Muscle of leg (tissue), 11 donors: Measurements from ENCODE around the gene NR1I2. TPM values are rescaled to one million over a fixed set of nuclear protein-coding genes. Genes with fewer than 3 reads are reported as not detected.
A peak's percentile ranks its signal among the peaks of the same experiment; 100 is the strongest.

Source experiments
- DNase-seq: peaks from one replicate; pipeline ENCODE4 v3.0.0; 2013
- H3K27ac ChIP-seq: one replicate; pipeline ENCODE4 v1.5.1; 2013; ENCODE audit warnings: mild to moderate bottlenecking, low read length, control low read depth
- H3K27me3 ChIP-seq: one replicate; pipeline ENCODE4 v1.6.1; 2013; ENCODE audit warnings: low read length; ENCODE audit not compliant: control insufficient read depth, insufficient read depth
- H3K36me3 ChIP-seq: one replicate; pipeline ENCODE4 v1.6.1; 2013; ENCODE audit warnings: low read length; ENCODE audit not compliant: control insufficient read depth, insufficient read depth
- H3K4me1 ChIP-seq: one replicate; pipeline ENCODE4 v1.6.1; 2013; ENCODE audit warnings: low read length; ENCODE audit not compliant: control insufficient read depth, insufficient read depth
- H3K4me3 ChIP-seq: one replicate; pipeline ENCODE4 v1.5.1; 2013; ENCODE audit warnings: low read length, control low read depth
- H3K9me3 ChIP-seq: replicated peaks from 2 replicates; pipeline ENCODE4 v1.6.1; 2013; ENCODE audit warnings: low read depth, low read length; ENCODE audit not compliant: control insufficient read depth
- WGBS: methylation state at CpG from one replicate; pipeline ENCODE4 v1.1.5; 2013; ENCODE audit warnings: missing lambda C conversion rate; ENCODE audit not compliant: insufficient coverage; 5-methylcytosine and 5-hydroxymethylcytosine counted together
- polyA plus RNA-seq, 8 donors: library from polyadenylated mRNA; unstranded; fragments of 120-200 nt; gene quantifications; one replicate each; pipeline versions ENCODE4 v1.2.1 to v1.2.3, GENCODE V29; 2013; ENCODE audit warnings: inconsistent platforms in 1 of 8, low replicate concordance in 1 of 8; ENCODE audit not compliant: insufficient read length in 8 of 8, insufficient read depth in 1 of 8
- total RNA-seq: library from RNA; stranded (reverse); fragments of 120-200 nt; gene quantifications from one replicate; pipeline ENCODE4 v1.2.4, GENCODE V29; 2013

Gene NR1I2
- total and polyA plus RNA-seq, 9 donors: 0.19 to 1.9 (median 0.33) TPM

- Histone ChIP-seq H3K27ac (no peak overlapping the region), H3K9me3 (no peaks in the 10 kb centered on the region), H3K36me3 (no peaks in the 10 kb centered on the region), H3K4me1 (no peaks in the 10 kb centered on the region), H3K4me3 (no peak overlapping the region), H3K27me3 (no peaks in the 10 kb centered on the region)
- 65% methylated on average over 3 of the region's 3 CpGs for WGBS
- no peak for DNase-seq
Measured at GRCh38 chr3:119795849-119796248, 13.9 kb downstream of the NR1I2 start.

GRCh38 chr3:119796368-119796767, 14.5 kb downstream of the NR1I2 start:
- H3K36me3 ChIP-seq: no peaks in the 10 kb centered on the region
- no peaks in the 10 kb centered on the region for H3K4me1 ChIP-seq
- no peak overlapping the region for H3K4me3 ChIP-seq
- H3K27me3 ChIP-seq: no peaks in the 10 kb centered on the region
- 94% methylated on average over 2 of the region's 2 CpGs for WGBS
- no peak for DNase-seq
- H3K27ac ChIP-seq: no peak overlapping the region
- no peaks in the 10 kb centered on the region for H3K9me3 ChIP-seq

GRCh38 chr3:119796785-119797184, 14.9 kb downstream of the NR1I2 start:
- DNase-seq: no peak
- H3K4me3 ChIP-seq: no peak overlapping the region
- no peaks in the 10 kb centered on the region for H3K4me1 ChIP-seq
- H3K9me3 ChIP-seq: no peaks in the 10 kb centered on the region
- H3K27ac ChIP-seq: no peak overlapping the region
- H3K36me3 ChIP-seq: no peaks in the 10 kb centered on the region
- whole genome bisulfite sequencing: no CpG with 5 or more reads among the region's 2 CpGs
- no peaks in the 10 kb centered on the region for H3K27me3 ChIP-seq

GRCh38 chr3:119800844-119801243, 18.9 kb downstream of the NR1I2 start:
- 86% methylated on average over 2 of the region's 4 CpGs for WGBS
- H3K4me1 ChIP-seq: no peaks in the 10 kb centered on the region

GRCh38 chr3:119808244-119808643, 26.3 kb downstream of the NR1I2 start:
- no peak overlapping the region for H3K27ac ChIP-seq
- H3K9me3 ChIP-seq: no peaks in the 10 kb centered on the region
- WGBS: 78% methylated on average over 3 of the region's 4 CpGs
- H3K36me3 ChIP-seq: no peaks in the 10 kb centered on the region
- no peak for DNase-seq
- peaks cover 5% of the 10 kb centered on the region for H3K4me1 ChIP-seq
- no peak overlapping the region for H3K4me3 ChIP-seq
- H3K27me3 ChIP-seq: no peaks in the 10 kb centered on the region

More at GRCh38 chr3:119800844-119801243, 18.9 kb downstream of the NR1I2 start:
- H3K27me3 ChIP-seq: no peaks in the 10 kb centered on the region
- no peak for DNase-seq
- H3K36me3 ChIP-seq: no peaks in the 10 kb centered on the region
- no peaks in the 10 kb centered on the region for H3K9me3 ChIP-seq
- H3K4me3 ChIP-seq: no peak overlapping the region
- H3K27ac ChIP-seq: no peak overlapping the region

- Histone ChIP-seq H3K36me3 (no peaks in the 10 kb centered on the region), H3K9me3 (no peaks in the 10 kb centered on the region), H3K4me1 (peaks cover 5% of the 10 kb centered on the region), H3K4me3 (no peak overlapping the region), H3K27ac (no peak overlapping the region), H3K27me3 (no peaks in the 10 kb centered on the region)
- WGBS: 74% methylated on average over 5 of the region's 6 CpGs
- DNase-seq: no peak
Measured at GRCh38 chr3:119808843-119809242, 26.9 kb downstream of the NR1I2 start.

- H3K36me3 ChIP-seq: no peaks in the 10 kb centered on the region
- DNase-seq: no peak
- peaks cover 2% of the 10 kb centered on the region for H3K27me3 ChIP-seq
- H3K4me1 ChIP-seq: peaks cover 5% of the 10 kb centered on the region
- WGBS: 20% methylated on average over 9 of the region's 31 CpGs
- no peaks in the 10 kb centered on the region for H3K9me3 ChIP-seq
- no peak overlapping the region for H3K27ac ChIP-seq
- peak overlapping the region; percentile 48 for H3K4me3 ChIP-seq
Measured at GRCh38 chr3:119809249-119810017, 27.5 kb downstream of the NR1I2 start.

- H3K27me3 ChIP-seq: peaks cover 2% of the 10 kb centered on the region
- no peaks in the 10 kb centered on the region for H3K36me3 ChIP-seq
- H3K4me1 ChIP-seq: peaks cover 5% of the 10 kb centered on the region
- H3K4me3 ChIP-seq: peak overlapping the region; percentile 48
- H3K9me3 ChIP-seq: no peaks in the 10 kb centered on the region
- H3K27ac ChIP-seq: no peak overlapping the region
- DNase-seq: peak; percentile 24
- WGBS: 3% methylated on average over 32 of the region's 33 CpGs
Measured at GRCh38 chr3:119810018-119810435, 28.1 kb downstream of the NR1I2 start.

- Histone ChIP-seq H3K9me3 (no peaks in the 10 kb centered on the region), H3K36me3 (no peaks in the 10 kb centered on the region), H3K27ac (no peak overlapping the region), H3K4me3 (no peak overlapping the region), H3K27me3 (peaks cover 2% of the 10 kb centered on the region), H3K4me1 (peaks cover 5% of the 10 kb centered on the region)
- DNase-seq: no peak
- 78% methylated on average over 7 of the region's 8 CpGs for WGBS
Measured at GRCh38 chr3:119812491-119813058, 30.7 kb downstream of the NR1I2 start.

GRCh38 chr3:119815716-119816115, 33.8 kb downstream of the NR1I2 start:
- Histone ChIP-seq H3K4me3 (no peak overlapping the region), H3K36me3 (no peaks in the 10 kb centered on the region), H3K27me3 (peaks cover 2% of the 10 kb centered on the region), H3K4me1 (no peaks in the 10 kb centered on the region), H3K9me3 (no peaks in the 10 kb centered on the region), H3K27ac (no peak overlapping the region)
- no peak for DNase-seq
- 94% methylated on average over 5 of the region's 8 CpGs for WGBS
